Pulmonary artery endothelial cell (primary cell): ENCODE results near the gene CROCC. TPM values are rescaled to one million over a fixed set of nuclear protein-coding genes. Genes with fewer than 3 reads are reported as not detected.
A peak's percentile ranks its signal among the peaks of the same experiment; 100 is the strongest.
"Not testable (repeated sequence)": the region's sequence is repeated elsewhere in the genome, so short reads cannot be mapped to it uniquely, and the experiment has no call there.

Experiments
- DNase-seq: peaks from one replicate; pipeline ENCODE4 v3.0.0-alpha.2; 2011; ENCODE audit warnings: low read depth, low spot score
- total RNA-seq: library from RNA; depleted of rRNA; stranded (reverse); fragments of >200 nt; gene quantifications from 2 replicates; pipeline ENCODE4 v1.2.3, GENCODE V29; 2014

CROCC gene
- total RNA-seq, 1 donor from 2014 or later: 18.5 TPM

- peak; percentile 92 for DNase-seq
Observed at GRCh38 chr1:16913833-16914662, 7.7 kb upstream of the CROCC start.

DNA sequence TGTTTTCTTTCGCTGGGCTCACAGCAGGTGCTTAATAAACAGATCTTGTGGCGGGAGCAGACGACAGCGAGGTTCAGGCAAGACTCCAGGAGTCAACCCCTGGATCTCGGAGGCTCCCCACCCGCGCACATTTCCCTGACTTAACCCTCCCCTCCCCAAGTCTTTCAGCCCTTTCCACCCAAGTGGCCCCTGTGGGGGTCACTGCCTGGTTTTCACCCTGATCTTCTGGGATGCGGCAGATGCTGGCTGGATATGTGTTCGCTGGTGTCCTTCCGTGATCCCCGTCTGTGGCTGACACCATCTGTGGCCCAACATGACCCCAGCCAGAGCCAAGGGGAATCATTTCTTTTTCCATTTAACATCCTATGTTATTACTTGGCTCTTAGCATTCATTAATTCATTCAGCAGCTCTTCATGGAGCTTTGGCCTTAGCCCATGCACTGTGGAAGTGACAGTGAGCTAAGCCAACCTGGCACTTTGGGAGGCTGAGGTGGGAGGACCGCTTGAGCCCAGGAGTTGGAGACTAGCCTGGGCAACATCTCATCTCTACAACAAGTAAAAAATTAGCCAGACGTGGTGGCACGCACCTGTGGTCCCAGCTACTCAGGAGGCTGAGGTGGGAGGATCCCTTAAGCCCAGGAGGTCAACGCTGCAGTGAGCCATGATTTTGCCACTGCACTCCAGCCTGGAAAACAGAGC is 6.7 kb upstream of the CROCC start:
- DNase-seq: not testable (repeated sequence)

GRCh38 chr1:16915627-16915973 is 6.1 kb upstream of the CROCC start:
- no peak for DNase-seq

GRCh38 chr1:16916036-16916880 is 5.5 kb upstream of the CROCC start:
- DNase-seq: not testable (repeated sequence)

- no peak for DNase-seq
Observed at GRCh38 chr1:16918371-16918770, 3.4 kb upstream of the CROCC start.

- DNase-seq: not testable (repeated sequence)
Observed at GRCh38 chr1:16918936-16919665, 2.6 kb upstream of the CROCC start.

DNA sequence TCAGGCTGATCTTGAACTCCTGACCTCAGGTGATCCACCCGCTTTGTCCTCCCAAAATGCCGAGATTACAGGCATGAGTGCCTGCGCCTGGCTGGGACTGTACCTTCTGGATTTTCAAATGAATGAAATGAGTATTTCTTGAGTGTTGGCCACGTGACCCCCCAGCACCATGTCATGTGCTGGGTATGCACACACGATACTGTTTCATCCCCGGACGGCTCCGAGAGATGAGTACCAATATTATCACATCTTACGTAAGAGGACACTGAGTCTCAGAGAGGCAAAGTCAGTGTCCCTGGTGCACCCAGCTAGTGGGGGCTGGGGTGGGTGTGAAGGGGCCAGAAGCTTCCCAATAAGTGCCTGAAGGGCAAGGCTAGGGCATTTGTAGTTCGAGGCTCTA is 780 bp upstream of the CROCC start:
- DNase-seq: no peak

DNA sequence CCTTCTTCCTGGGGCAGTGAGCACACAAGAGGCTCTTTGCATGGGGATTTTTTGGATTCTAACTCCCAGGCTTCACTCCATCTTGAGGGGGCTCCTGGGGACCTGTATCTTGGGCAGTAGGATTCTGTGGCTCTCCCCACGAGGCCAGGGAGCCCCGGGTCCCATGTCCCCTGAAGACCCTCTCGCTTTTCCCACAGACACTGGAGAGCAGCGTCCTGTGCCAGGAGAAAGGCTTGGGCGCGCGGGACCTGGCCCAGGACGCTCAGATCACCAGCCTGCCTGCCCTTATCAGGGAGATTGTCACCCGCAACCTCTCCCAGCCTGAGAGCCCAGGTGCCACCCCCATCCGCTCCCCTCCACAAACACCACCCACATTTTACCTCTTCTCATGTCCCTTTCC is 735 bp downstream of the CROCC start:
- DNase-seq: no peak

DNA sequence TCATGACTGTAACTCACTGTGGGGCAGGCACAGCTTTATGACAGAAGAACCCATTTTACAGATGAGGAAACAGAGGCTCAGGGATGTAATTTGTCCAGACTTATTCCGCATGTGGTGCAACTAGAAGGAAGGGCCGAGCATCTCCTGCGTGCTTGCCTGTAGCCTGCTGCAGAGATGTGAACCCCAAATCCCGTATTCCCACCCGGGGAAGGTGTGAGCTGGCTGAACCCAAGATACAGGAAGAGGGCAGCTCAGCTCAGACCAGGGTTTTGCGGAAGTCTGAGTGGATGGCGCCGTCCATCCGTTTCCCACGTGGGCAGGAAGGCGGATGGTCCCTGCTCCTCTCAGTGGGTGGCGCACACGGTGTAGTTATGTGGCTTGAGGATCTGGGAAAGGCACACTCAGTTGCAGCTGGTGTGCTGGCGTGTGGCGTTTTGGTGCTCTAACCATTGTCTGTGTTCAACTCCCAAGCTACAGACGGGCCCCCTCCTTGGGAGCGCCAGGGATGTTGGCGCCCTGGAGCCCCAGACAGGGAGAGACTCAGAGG is 1.2 kb downstream of the CROCC start:
- no peak for DNase-seq

GRCh38 chr1:16924216-16924918 is 2.6 kb downstream of the CROCC start:
- no peak for DNase-seq

GRCh38 chr1:16924919-16925477 is 3.3 kb downstream of the CROCC start:
- no peak for DNase-seq

DNA sequence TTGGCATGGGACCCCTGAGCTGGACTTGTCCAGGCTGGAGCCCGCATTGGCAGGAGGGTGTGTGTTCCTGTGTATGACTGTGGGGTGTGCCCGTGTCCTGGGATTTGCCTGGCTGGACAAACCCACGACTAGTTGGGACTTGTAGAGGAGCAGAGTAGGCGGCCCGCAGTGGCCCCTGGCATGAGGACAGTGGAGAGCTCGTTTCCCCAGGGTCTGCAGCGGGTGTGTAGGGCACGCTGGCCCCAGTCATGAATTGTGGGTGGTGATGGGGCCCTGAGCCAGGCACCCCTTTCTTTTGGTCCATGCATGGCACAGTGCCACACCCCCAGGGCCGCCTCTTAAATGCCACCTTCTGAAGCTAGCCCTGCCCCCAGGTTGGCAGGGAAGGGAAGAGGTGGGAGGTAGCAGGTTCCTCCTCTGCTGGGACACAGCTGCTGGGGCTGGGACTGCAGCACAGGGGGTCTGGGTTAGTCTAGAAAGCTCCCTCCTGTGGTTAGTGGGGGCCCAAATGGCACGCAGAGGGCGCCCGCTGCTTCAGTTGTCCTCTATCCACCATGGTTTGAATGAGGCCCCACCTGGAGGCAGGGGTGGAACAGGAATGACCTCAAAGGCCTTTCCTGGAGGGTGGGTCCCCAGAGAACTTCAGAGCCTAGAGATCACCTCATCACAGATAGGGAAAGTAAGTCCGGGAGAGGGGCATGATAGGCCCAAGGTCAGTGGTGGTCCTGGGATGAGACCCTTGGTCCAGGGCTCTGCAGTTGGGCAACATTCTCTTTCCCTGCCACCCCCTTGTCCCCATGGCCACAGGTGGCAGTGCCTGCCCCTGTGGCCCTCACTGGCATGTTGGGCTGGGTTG is 4.1 kb downstream of the CROCC start:
- no peak for DNase-seq

DNA sequence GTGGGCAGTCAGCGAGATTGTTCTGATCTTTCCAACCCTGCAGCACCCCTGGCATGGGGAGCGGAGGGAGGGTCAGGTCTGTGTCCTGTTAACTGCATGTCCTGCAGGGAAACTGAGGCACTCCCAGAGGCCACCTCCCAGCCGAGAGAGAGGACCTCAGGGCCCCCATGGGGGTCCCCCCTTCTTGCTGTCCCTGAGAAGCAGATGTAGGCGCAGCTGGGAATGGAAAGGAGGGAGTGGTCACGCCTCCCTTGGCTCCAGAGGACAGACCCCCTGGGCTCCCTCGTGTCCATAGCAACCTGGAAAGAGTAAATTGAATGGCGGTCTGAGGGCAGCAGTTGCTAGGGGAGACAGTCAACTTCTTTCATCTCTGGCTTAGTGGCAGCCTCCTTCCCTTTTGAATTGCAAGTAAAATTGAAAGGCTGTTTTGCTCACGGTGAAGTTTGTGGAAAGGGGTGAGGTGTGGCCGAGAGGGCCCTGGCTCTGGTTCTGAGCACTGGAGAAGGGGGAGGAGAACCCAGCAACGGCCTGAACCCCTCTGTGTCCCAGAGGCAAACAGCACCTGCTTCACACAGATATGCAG is 4.9 kb downstream of the CROCC start:
- no peak for DNase-seq

DNA sequence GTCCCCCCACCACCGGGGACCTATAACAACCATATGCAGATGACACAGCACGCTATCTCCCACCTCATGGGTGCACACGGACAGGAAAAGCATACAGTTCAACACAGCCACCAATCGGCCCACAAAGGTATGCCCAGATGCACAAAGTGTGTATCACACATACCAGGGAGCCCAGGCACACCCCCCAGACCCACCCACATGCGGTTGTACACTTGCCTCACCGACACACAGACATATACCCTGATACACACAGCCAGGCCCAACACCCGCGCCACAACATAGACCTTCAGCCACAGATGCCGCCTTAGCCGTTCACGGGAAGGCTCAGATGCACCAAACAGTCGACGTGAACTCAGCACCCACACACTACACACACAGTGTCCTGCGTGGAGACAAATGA is 5.5 kb downstream of the CROCC start:
- DNase-seq: no peak

DNA sequence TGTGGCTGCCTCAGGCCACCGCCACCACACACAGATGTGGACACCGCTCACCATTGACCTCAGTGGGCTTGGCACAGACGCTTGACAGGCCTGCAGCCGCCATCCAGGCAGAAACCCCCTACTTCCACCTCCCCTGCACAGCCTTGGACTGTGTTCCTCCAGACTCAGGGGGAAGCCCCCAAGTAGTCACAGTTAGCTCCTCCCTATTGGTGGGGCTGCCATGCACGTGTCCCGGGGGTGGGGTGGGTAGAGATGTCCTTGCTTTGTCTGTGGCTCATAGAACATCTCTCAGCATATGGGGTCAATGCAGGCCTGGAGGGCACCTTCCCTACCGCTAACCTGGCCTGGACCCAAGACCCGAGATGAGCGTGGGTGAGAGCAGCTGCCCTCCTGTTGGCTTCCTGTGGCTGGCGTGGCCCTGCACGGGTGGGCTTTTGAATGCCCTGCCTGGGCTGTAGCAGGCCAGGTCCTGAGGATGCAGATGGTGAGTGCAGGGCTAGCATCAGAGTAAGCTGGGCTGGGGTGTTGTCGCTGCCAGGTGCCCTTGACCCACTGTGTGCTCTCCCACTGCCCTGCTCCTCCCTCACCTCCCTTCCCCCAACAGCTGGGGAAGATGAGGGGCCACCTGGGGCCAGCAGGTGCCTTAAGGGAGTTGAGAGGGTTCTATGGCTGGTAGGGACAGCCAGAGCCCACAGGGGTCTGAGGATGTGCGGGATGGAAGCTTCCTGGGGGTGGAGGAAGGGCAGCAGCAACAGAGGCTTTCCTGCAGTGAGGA is 6.2 kb downstream of the CROCC start:
- no peak for DNase-seq

- not testable (repeated sequence) for DNase-seq
Observed at GRCh38 chr1:16929146-16930041, 7.7 kb downstream of the CROCC start.
